Measurements from ENCODE around the gene USP40. TPM values are rescaled to one million over a fixed set of nuclear protein-coding genes. Genes with fewer than 3 reads are reported as not detected.

The USP40 gene
- total and polyA plus RNA-seq, 2 donors (not counting 1 experiment from before 2014, with no cell fraction given): 18.9 to 40.6 TPM

DNA sequence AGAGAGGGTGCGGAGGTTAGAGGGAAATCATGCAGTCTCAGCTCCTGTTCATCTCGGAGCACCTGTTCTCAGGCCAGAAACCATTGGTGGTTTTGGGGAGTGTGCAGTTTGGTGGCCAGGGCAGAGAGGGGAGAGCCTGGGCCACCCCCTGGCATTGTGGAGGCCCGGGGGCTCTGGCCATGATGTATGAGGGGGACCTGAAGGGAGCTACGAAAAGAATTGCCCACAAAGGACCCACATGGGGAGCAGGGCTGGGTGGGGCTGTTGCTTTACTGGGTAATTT, 124.6 kb downstream of the USP40 start:
- no peak overlapping the region for H3K27ac ChIP-seq (ENCODE audit: insufficient read depth, low read length)
- TF ChIP-seq EZH2 (IDR thresholded peaks at IDR 0.05; ENCODE audit: low read length, missing control alignments): no peak
- TF ChIP-seq, protein P1, sequence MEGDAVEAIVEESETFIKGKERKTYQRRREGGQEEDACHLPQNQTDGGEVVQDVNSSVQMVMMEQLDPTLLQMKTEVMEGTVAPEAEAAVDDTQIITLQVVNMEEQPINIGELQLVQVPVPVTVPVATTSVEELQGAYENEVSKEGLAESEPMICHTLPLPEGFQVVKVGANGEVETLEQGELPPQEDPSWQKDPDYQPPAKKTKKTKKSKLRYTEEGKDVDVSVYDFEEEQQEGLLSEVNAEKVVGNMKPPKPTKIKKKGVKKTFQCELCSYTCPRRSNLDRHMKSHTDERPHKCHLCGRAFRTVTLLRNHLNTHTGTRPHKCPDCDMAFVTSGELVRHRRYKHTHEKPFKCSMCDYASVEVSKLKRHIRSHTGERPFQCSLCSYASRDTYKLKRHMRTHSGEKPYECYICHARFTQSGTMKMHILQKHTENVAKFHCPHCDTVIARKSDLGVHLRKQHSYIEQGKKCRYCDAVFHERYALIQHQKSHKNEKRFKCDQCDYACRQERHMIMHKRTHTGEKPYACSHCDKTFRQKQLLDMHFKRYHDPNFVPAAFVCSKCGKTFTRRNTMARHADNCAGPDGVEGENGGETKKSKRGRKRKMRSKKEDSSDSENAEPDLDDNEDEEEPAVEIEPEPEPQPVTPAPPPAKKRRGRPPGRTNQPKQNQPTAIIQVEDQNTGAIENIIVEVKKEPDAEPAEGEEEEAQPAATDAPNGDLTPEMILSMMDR (conservative IDR thresholded peaks at IDR 0.05 in 1 of 2, IDR thresholded peaks at IDR 0.05 in 1 of 2; ENCODE audit: low read depth in 1 of 2, low read length in 2 of 2): no peak
- H2AFZ ChIP-seq (ENCODE audit: low read length): no peak overlapping the region
- no peak overlapping the region for H3K4me3 ChIP-seq (replicated peaks in 1 of 4; ENCODE audit: control extremely low read depth in 1 of 4, insufficient read depth in 1 of 4, low read depth in 3 of 4, low read length in 4 of 4)
- no peaks in the 10 kb centered on the region for H3K79me2 ChIP-seq (ENCODE audit: control insufficient read depth, insufficient read depth, low read length)
- H3K9me3 ChIP-seq (ENCODE audit: control insufficient read depth, insufficient read depth, low read depth, low read length): no peaks in the 10 kb centered on the region
- H3K9ac ChIP-seq (ENCODE audit: insufficient read depth, low read length): no peak overlapping the region
- no peak overlapping the region for H3K4me2 ChIP-seq (ENCODE audit: extremely low read depth, insufficient read depth, low read length)
- H4K20me1 ChIP-seq (ENCODE audit: control insufficient read depth, extremely low read depth, insufficient read depth, low read length): no peaks in the 10 kb centered on the region
- no peaks in the 10 kb centered on the region for H3K4me1 ChIP-seq (ENCODE audit: control insufficient read depth, extremely low read depth, insufficient read depth, low read length)
- no peaks in the 10 kb centered on the region for H3K27me3 ChIP-seq (ENCODE audit: control insufficient read depth, insufficient read depth, low read length)
- no peak for DNase-seq (ENCODE audit: low read depth in 2 of 2)
- H3K36me3 ChIP-seq (ENCODE audit: control insufficient read depth, insufficient read depth, low read length): peaks cover 3% of the 10 kb centered on the region

DNA sequence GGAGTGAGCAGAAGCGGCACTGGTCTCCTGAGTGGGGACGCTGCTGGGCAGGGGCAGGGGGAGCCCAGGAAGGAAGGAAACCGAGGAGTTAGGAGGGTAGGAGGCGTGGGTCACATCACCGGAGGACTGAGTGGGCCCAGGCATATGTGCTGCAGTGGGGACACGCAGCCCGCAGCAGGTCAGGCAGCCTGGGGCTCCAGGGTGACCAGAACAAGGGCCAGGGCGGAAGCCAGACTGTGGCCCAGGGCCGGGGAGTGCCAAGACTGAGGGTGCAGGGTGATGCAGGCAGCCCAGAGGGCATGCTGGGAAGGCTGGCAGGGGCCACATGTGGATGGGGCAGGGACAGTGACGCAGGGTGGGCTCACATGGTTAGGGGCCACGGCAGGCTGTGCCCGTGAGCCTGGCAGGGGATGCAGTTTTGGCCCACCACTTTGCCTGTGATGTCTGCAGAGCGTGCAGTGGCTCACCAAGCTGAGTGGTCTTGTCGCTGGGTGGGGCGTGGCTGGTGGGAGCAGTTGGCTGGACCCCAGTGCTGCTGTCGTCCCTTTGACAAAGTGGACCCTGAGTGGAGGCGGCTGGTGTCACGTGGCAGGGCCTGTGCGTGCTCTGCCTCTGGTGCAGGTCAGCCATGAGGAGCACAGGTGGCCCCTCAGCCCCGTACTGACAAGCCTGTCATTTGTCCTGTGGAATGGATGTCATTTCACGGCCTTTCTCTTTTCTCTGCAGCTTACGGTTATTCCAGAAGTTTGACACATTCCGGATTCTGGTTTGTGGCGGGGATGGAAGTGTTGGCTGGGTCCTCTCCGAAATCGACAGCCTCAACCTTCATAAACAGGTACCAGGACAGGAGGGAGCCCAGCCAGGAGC, 125.2 kb downstream of the USP40 start:
- Histone ChIP-seq H3K9ac (ENCODE audit: insufficient read depth, low read length) (no peak overlapping the region), H3K79me2 (ENCODE audit: control insufficient read depth, insufficient read depth, low read length) (no peaks in the 10 kb centered on the region), H3K27me3 (ENCODE audit: control insufficient read depth, insufficient read depth, low read length) (no peaks in the 10 kb centered on the region), H4K20me1 (ENCODE audit: control insufficient read depth, extremely low read depth, insufficient read depth, low read length) (no peaks in the 10 kb centered on the region), H2AFZ (ENCODE audit: low read length) (no peak overlapping the region), H3K9me3 (ENCODE audit: control insufficient read depth, insufficient read depth, low read depth, low read length) (no peaks in the 10 kb centered on the region), H3K4me1 (ENCODE audit: control insufficient read depth, extremely low read depth, insufficient read depth, low read length) (no peaks in the 10 kb centered on the region), H3K4me3 (replicated peaks in 1 of 4; ENCODE audit: control extremely low read depth in 1 of 4, insufficient read depth in 1 of 4, low read depth in 3 of 4, low read length in 4 of 4) (no peak overlapping the region), H3K36me3 (ENCODE audit: control insufficient read depth, insufficient read depth, low read length) (peaks cover 3% of the 10 kb centered on the region), H3K27ac (ENCODE audit: insufficient read depth, low read length) (no peak overlapping the region), H3K4me2 (ENCODE audit: extremely low read depth, insufficient read depth, low read length) (no peak overlapping the region)
- TF ChIP-seq, protein P1 (conservative IDR thresholded peaks at IDR 0.05 in 1 of 2, IDR thresholded peaks at IDR 0.05 in 1 of 2; ENCODE audit: low read depth in 1 of 2, low read length in 2 of 2): no peak
- no peak for TF ChIP-seq EZH2 (IDR thresholded peaks at IDR 0.05; ENCODE audit: low read length, missing control alignments)
- no peak for DNase-seq (ENCODE audit: low read depth in 2 of 2)

DNA sequence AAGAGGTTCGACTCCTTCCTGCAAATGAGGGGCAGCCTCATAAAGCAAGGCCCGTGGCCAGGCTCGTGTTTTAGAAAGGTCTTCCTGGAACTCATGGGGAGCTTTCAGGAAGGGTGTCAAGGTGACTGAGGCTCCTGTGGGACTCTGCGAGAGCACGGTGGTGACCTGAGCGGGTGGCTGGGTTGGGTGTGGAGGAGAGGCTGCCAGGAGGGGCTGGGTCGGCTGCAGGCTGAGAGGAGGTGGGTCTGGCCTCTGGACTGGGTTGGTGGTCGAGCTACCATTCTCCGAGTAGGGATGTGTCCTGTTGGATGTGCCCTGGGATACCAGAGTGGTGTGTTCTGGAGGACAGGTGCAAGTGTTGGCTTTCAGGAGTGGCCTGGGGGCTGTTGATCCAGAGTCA, 125.9 kb downstream of the USP40 start:
- Histone ChIP-seq H4K20me1 (ENCODE audit: control insufficient read depth, extremely low read depth, insufficient read depth, low read length) (no peaks in the 10 kb centered on the region), H2AFZ (ENCODE audit: low read length) (no peak overlapping the region), H3K4me2 (ENCODE audit: extremely low read depth, insufficient read depth, low read length) (no peak overlapping the region), H3K79me2 (ENCODE audit: control insufficient read depth, insufficient read depth, low read length) (no peaks in the 10 kb centered on the region), H3K27me3 (ENCODE audit: control insufficient read depth, insufficient read depth, low read length) (no peaks in the 10 kb centered on the region), H3K36me3 (ENCODE audit: control insufficient read depth, insufficient read depth, low read length) (peaks cover 3% of the 10 kb centered on the region), H3K27ac (ENCODE audit: insufficient read depth, low read length) (no peak overlapping the region), H3K4me3 (replicated peaks in 1 of 4; ENCODE audit: control extremely low read depth in 1 of 4, insufficient read depth in 1 of 4, low read depth in 3 of 4, low read length in 4 of 4) (no peak overlapping the region), H3K9ac (ENCODE audit: insufficient read depth, low read length) (no peak overlapping the region), H3K9me3 (ENCODE audit: control insufficient read depth, insufficient read depth, low read depth, low read length) (no peaks in the 10 kb centered on the region), H3K4me1 (ENCODE audit: control insufficient read depth, extremely low read depth, insufficient read depth, low read length) (no peaks in the 10 kb centered on the region)
- TF ChIP-seq, protein P1 (conservative IDR thresholded peaks at IDR 0.05 in 1 of 2, IDR thresholded peaks at IDR 0.05 in 1 of 2; ENCODE audit: low read depth in 1 of 2, low read length in 2 of 2): no peak
- no peak for TF ChIP-seq EZH2 (IDR thresholded peaks at IDR 0.05; ENCODE audit: low read length, missing control alignments)
- no peak for DNase-seq (ENCODE audit: low read depth in 2 of 2)
